ENCODE data around the gene KRTAP10-6. TPM values are rescaled to one million over a fixed set of nuclear protein-coding genes. Genes with fewer than 3 reads are reported as not detected.
"Not testable (repeated sequence)": the region's sequence is repeated elsewhere in the genome, so short reads cannot be mapped to it uniquely, and the experiment has no call there.

The KRTAP10-6 gene, protein sequence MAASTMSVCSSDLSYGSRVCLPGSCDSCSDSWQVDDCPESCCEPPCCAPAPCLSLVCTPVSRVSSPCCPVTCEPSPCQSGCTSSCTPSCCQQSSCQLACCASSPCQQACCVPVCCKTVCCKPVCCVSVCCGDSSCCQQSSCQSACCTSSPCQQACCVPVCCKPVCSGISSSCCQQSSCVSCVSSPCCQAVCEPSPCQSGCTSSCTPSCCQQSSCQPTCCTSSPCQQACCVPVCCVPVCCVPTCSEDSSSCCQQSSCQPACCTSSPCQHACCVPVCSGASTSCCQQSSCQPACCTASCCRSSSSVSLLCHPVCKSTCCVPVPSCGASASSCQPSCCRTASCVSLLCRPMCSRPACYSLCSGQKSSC
- total RNA-seq: not detected in 2 replicates

DNA sequence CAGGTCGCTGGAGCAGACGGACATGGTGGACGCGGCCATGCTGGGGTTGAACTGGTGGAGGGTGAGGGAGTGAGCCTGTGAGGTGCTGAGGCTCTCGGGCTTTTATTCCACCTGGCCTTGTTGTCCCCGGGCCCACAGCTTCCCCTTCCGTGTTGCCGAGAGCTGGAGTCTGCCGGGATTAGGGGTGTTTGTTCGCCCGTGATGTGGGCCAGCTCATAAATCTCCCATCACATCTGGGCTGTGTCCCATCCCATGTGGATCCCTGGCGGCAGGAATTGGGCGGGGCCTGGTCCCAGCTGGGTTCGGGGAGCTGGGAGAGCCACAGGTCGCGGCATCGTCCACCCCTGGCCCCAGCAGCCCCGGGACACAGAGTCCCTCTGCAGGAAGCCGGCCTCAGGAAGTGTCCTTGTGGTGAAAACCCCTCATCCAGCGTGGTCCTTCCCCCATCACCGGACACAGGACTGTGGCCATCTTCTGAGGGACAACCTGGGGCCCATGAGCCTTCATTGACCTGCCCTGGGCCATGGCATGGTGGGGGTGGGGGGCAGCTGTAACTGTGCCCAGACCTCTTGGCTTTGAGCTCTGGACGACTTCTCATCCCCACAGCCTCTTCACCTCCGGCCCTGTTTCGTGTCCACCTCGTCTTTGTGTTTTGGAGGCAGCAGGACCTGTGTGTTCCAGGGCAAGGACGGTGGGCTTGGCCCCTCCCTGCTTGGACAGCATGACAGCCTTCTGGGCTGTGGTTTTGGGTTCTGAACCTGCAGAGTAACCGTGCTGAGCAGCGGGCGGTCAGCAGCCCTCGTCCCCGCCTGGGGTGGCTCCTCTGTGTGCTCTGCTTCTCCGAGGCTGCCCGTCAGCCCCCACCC, at the start of gene KRTAP10-6:
Gene KRTAP10-6 (minus strand): TSS at position 60 of the 866 bp plus-strand sequence. CDS start 21 bp downstream, at position 39.
- DNase-seq (ENCODE audit: low read depth): no peak

DNA sequence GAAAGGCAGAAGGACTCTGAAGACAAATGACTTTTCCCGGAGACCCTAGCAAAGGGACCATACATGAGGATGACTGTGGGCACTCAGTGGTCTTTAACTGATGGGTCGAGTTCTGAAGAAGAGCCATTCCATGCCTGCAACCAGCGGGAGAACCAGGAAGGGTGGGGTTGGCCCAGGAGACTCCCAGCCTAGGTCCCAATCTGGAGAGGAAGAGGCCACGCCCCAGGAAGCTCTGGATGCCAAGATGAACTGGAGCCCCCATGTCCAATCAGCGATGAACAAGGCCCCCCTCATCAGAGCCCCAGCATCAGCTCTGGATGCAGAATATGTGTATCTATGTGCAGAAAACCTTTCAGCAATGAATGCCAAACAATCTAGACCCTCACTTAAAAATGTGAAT, 48.5 kb upstream of the KRTAP10-6 start:
- DNase-seq (ENCODE audit: low read depth): no peak

DNA sequence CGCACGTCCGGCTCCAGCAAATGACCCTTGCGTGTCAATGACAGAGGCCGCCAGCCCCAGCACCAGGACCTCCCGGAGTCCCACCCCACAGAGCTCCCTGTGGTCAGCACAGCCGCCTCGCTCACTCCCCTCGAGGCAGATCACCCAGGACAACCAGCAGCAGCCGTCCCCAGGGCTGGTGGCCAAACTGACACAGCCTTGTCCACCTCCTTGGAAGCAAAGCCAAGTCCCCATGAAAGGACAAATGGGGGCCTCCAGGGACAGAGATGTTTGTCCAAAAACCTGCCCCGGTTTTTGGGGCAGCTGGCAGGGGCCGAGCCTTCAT, 47.0 kb upstream of the KRTAP10-6 start:
- no peak for DNase-seq (ENCODE audit: low read depth)

DNA sequence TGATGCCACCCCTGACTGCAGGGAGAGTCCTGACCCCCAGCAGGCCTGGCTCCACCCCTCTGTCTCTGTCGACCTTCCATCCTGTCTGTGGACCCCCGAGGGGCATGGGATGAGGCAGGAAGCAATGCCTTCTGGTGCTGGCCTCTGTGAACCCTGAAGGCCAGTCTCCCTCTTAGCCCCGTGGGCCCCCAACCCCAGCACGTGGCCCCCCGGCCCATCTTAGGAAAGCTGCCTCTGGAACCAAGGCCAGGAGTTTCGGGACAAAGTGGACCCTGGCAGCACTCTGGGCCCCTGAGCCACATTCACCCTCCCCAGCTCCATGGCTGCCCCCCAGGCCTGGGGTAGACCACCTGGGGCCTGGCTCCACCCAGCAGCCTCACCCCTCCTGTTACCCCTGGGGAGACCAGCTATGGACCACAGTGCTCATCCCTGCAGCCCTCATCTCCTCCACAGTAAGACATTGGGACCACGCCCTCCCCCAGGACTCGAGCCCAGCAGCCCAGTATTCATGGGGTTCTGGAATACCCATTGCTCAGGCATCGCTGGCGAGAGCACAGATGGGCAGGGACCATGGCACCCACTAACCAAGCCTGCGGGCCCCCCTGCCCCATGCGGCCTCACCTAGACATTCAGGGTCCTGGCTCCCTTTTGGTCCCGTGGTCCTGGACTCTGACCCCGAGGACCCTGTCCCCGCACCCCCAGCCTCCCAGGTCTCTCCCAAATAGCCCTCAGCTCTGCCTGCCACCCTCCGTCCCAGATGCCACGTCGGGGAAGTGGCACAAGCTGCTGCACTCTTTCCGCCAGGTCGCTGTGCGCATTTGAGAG, 46.4 kb upstream of the KRTAP10-6 start:
- not testable (repeated sequence) for DNase-seq (ENCODE audit: low read depth)

DNA sequence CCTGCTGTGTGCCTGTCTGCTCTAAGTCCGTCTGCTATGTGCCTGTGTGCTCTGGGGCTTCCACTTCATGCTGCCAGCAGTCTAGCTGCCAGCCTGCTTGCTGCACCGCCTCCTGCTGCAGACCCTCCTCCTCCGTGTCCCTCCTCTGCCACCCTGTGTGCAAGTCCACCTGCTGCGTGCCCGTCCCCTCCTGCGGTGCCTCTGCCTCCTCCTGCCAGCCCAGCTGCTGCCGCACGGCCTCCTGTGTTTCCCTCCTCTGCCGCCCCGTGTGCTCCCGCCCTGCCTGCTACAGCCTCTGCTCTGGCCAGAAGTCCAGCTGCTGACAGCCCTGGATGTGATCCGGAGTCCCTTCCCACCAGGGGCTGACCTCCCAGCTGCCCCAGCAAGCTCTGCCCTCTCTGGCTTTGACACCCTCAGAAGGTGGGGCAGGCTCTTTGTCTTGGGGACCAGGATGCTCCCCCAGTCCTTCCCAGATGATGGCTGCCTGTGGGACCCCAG, 45.6 kb upstream of the KRTAP10-6 start:
- not testable (repeated sequence) for DNase-seq (ENCODE audit: low read depth)

DNA sequence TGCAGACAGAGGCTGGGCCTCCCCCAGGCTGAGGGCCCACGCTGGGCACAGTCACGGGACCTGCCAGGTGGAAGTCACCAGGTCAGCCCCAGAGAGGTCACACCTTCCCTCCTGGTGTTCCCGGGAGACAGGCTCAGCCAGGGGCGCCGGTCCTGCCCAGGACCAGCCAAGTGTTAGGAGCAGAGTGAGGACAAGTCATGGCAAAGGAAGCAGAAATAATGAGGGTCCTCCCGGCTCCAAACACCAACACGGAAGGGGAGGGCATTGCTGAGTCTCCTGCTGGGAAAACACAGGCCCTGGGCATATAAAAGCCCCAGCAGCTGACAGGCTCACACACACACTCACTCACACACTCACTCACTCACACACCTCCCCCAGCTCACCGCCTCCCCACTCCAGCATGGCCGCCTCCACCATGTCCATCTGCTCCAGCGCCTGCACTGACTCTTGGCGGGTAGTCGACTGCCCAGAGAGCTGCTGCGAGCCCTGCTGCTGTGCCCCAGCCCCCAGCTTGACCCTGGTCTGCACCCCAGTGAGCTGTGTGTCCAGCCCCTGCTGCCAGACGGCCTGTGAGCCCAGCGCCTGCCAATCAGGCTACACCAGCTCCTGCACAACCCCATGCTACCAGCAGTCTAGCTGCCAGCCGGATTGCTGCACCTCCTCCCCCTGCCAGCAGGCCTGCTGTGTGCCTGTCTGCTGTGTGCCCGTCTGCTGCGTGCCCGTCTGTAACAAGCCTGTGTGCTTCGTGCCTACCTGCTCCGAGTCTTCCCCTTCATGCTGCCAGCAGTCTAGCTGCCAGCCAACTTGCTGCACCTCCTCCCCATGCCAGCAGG, 44.9 kb upstream of the KRTAP10-6 start, which contains the start of gene KRTAP10-10:
Gene KRTAP10-10 (plus strand): TSS at position 339 of the 833 bp plus-strand sequence. CDS start 62 bp downstream, at position 401.
- no peak for DNase-seq (ENCODE audit: low read depth)

DNA sequence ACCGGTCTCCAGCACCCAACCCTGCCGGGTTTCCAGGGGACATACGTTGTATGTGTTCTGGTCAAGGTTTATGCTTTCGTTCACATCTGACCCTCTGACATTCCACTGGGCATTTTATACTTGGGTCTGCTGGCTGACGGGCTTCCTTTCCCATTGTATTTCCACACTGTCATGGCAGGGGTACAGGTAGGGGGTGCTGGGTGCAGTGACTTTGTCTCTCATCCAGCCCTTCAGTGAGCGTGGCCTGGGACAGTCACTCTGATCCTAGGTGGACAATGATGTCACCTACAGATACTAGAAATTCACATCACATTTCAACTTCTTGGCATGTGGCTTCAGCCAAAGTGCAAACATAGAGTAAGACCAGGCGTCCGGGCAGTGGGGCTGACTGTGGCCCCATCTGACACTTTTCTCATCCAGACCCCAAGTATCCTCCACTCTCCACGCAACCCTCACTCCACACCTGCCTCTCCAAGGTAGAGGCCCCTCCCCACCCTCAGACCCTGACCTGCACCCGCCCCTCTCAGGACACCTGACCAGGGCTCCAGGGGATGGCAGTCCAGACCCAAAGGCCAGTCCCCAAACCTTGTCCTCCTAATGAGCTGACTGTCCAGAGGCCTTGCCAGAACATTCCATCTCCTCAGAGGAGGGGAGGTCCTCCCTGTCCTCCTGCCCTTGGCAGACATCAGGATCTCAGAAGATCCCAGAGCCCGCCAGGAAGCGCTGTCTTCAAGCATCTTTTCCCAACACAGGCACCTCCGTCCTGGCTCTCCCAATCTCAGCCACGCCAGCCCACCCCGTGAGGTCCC, 44.1 kb upstream of the KRTAP10-6 start:
- DNase-seq (ENCODE audit: low read depth): no peak

DNA sequence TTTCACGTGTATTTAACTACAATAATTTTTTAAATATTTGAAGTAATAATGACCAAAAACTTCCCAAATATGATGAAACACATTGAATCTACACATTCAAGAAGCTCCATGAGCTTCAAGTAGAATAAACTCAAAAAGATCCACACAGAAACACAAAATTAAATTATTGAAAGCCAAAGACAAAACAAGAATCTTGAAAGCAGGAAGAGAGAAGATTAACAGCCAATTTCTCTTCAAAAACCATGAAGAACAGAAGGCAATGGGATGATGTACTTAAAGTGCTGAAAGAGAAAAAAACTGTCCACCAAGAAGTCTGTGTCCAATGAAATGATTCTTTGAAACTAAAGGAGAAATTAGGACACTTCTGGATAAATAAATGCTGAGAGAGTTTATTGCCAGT, 39.8 kb upstream of the KRTAP10-6 start:
- no peak for DNase-seq (ENCODE audit: low read depth)

DNA sequence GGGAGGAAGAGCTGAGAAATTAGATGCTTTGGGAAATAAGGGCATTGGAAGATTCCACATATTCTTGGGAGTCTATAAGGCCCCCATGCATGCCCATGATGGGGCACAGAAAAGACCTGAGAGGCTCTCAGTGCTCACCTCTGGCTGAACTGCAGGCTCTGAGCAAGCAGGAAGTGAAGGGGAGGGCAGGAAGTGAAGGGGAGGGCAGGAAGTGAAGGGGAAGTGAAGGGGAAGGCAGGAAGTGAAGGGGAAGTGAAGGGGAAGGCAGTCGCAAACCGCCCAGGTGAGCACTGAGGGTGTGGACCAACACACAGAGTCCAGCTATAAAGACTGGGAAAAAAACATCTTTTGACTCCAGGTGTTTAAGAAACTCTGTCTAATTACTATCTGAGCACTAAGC, 38.1 kb upstream of the KRTAP10-6 start:
- no peak for DNase-seq (ENCODE audit: low read depth)

DNA sequence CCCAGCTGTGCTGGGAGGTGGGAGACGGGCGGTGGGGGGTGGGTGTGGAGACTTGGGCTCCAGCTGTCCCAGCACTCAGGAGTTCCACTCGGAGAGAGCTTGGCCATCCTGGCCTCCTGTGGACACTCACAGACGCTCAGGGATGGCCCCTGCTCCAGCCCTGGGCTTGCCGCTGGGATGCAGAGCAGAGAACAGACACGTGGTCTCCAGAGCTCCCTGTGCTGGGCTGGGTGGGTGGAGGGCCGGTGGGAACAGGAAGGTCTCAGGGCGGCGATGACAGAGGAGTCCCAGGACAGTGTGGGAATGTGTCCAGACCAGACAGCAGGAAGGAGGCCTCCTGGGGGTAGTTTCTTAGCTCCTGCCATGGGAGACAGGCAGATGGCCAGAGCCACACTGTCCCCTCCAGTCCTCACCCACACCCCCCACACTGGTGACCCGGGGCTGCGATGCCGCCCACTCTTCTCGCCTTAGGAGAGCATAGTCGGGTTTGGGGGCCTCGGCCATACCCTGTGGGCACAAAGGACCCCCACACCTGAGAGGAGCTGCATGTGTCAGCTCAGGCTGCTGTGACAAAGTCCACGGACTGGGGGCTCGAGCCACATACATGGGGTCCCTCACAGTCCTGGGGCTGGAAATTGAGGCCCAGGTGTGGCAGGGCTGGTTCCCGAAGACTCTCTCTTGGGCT, 36.5 kb upstream of the KRTAP10-6 start:
- no peak for DNase-seq (ENCODE audit: low read depth)

DNA sequence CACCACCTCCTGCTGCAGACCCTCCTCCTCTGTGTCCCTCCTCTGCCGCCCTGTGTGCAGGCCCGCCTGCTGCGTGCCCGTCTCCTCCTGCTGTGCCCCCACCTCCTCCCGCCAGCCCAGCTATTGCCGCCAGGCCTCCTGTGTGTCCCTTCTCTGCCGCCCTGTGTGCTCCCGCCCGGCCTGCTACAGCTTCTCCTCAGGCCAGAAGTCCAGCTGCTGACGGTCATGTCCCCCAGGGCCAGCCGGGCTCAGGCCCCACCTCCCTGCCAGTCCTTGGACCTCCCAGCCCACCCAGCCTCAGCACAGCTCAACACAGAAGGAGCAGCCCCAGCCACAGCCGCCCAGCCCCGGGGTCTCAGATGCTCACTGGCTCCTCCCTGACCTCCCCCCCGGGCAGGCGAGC, 35.5 kb upstream of the KRTAP10-6 start:
- DNase-seq (ENCODE audit: low read depth): not testable (repeated sequence)

DNA sequence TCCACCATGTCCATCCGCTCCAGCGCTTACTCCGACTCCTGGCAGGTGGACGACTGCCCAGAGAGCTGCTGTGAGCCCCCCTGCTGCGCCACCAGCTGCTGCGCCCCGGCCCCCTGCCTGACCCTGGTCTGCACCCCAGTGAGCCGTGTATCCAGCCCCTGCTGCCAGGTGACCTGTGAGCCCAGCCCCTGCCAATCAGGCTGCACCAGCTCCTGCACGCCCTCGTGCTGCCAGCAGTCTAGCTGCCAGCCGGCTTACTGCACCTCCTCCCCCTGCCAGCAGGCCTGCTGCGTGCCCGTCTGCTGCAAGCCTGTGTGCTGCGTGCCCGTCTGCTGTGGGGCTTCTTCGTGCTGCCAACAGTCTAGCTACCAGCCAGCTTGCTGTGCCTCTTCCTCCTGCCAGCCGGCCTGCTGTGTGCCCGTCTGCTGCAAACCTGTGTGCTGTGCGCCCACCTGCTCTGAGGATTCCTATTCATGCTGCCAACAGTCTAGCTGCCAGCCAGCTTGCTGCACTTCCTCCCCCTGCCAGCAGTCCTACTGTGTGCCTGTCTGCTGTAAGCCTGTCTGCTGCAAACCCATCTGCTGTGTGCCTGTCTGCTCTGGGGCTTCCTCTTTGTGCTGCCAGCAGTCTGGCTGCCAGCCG, 35.0 kb upstream of the KRTAP10-6 start:
- DNase-seq (ENCODE audit: low read depth): not testable (repeated sequence)

DNA sequence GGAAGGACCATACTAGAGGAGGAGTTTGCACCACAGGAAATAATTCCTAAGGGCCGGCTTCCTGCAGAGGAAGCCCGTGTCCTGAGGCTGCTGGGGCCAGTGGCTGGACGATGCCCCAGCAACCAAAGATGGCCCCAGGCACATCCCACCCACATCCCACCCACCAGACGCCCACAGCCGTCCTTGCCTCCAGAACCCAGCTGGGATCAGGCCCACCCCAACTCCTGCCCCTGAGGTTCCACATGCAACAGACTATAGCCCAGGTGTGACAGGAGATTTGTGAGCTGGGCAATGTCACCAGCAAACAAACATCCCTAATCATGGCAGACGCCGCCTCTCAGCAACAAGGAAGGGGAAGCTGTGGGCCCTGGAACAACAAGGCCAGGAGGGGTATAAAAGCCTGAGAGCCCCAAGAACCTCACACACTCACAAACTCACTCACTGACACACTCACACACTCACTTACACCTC, 34.4 kb upstream of the KRTAP10-6 start, which contains the start of gene KRTAP10-9:
Gene KRTAP10-9 (plus strand): TSS at position 421 of the 471 bp plus-strand sequence. CDS start 79 bp downstream, outside the sequence.
- no peak for DNase-seq (ENCODE audit: low read depth)

DNA sequence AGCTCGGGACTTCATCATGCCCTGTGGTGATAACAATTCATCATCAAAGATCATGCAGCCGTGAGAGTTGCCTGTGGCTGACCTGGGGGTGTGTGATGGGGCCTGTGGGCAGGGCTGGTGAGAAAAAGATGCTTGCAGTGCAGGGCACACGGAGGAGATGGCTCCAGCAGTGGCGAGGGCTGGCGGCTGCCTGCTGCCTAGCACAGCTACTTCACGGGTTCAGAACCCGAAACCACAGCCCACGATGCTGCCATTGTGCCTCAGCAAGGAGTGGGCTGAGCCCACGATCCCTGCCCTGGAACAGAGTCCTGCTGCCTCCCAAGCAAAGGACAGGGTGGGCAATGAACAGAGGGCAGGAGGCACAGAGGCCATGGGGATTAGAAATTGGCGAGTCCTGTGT, 34.0 kb upstream of the KRTAP10-6 start:
- no peak for DNase-seq (ENCODE audit: low read depth)

DNA sequence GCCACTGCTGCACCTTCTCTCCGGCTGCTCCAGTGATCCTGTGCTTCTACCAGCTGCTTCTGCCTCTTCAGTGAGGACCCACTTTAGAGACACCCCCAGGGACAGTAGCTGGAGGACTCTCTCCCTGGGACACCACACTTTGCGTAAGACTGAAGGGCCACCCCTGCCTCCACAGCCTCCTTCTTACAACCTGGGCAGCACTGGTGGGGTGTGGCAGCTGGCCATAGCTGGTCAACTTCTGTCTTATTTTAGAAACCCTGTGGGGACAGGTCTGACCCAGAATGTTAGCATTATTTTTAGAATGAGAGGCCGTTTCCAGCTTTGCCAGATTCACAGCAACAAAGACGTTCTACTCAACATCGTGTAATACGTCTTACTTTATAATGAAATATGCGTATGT, 33.5 kb upstream of the KRTAP10-6 start:
- no peak for DNase-seq (ENCODE audit: low read depth)

DNA sequence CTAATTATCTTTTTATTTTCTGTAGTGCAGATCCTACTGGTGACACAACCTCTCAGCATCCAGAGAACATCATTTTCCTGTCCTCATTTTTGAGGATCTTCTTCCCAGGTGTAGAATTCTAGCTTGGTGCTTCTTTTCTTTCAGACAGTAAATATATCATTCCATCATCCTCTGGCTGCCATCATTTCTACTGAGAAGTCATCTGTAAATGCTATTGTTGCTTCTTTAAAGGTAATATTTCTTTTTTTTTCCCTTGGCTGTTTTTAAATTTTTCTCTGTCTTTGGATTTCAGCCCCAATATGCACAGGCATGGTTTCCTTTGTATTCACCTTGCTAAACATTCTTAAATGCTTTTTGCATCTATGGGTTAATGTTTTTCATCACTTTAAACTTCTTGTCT, 31.3 kb upstream of the KRTAP10-6 start:
- DNase-seq (ENCODE audit: low read depth): peak; percentile 0

DNA sequence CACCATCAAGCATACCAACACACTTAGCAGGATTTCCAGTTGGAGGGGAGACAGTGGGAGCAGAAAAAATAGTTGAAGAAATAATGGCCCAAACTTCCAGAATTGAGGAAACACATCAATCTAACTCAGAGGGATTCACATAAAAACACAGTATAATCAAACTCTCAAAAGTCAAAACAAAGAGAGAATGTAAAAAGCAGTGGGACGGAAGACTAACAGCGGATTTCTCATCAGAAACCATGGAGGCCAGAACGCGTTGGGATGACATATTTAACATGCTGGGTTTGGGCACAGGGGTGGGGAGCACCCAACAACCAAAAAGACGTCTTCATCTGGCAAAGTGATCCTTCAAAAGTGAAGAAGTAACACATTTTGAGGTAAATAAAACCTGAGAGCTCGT, 27.6 kb upstream of the KRTAP10-6 start:
- DNase-seq (ENCODE audit: low read depth): no peak

DNA sequence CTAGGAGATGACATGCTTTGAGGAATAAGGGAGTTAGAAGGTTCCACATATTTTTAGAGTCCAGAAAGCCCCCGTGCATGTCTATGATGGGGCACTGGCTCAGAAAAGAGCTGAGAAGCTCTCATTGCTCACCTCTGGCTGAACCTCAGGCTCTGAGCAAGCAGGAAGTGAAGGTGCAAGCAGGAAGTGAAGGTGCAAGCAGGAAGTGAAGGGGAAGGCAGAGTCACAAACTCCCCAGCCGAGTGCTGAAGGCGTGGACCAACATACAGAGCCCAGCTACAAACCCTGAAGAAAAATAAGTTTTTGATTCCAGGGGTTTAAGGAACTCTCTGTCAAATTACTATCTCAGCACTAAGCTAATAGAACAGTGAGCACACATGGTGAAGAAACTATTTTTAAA, 26.6 kb upstream of the KRTAP10-6 start:
- DNase-seq (ENCODE audit: low read depth): no peak

DNA sequence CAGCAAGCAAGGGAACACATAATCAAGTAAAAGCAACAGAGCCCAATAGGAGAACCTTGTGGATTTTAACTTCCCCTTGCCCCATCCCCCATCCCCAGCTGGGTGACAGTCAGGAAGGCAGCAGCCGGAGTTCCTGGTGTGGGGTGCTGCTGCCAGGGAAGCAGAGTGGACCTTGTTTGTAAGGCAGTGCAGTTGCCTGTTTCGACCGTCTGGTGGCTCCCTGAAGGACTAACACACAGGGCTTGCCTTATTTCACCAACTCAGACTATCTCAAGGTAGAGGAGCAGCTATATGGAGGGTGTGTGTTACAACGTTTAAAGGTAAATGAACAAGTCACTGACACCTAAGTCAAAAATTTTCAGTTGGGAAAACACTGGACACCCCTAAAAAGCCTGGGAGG, 26.2 kb upstream of the KRTAP10-6 start:
- no peak for DNase-seq (ENCODE audit: low read depth)

Data from renal cortical epithelial cell (primary cell).